Epithelial cell of proximal tubule (primary cell): ENCODE measurements around the gene RANGAP1. TPM values are rescaled to one million over a fixed set of nuclear protein-coding genes. Genes with fewer than 3 reads are reported as not detected.

Source experiments
- DNase-seq: peaks from one replicate; pipeline ENCODE4 v3.0.0-alpha.2; 2011; ENCODE audit warnings: low read depth
- H3K4me3 ChIP-seq: 2 replicates; pipeline ENCODE4 v1.5.1; 2011; ENCODE audit warnings: low read depth, mild to moderate bottlenecking, low read length
- CTCF ChIP-seq: conservative IDR thresholded peaks from 2 replicates; pipeline ENCODE4 v1.5.1; 2012; ENCODE audit warnings: low read depth, mild to moderate bottlenecking, low read length
- total RNA-seq: library from RNA; depleted of rRNA; stranded (reverse); fragments of >200 nt; gene quantifications from 2 replicates; pipeline ENCODE4 v1.2.3, GENCODE V29; 2015

RANGAP1 gene
- total RNA-seq, 1 donor from 2014 or later = 251 TPM

DNA sequence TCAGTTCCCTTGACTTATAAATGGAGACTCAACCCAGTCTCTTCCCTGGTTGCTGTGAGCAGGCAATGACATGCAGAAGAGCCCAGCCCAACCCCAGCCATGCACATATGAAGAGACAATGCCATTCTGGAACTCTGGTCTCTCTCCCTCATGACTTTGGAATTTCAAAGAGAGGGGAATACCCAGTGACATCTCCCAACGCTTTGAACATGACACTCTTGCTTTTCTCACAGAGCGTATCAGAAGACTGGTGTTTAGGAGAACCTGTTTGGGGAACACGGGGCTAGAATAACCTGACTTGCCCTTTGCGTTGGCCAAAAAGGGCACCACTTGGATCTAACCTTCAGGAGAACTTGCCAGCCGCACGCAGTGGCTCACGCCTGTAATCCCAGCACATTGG lies 12.9 kb downstream of the RANGAP1 start:
- no peak for TF ChIP-seq CTCF
- H3K4me3 ChIP-seq = no peak overlapping the region
- DNase-seq = no peak

GRCh38 chr22:41271787-41272186 lies 14.2 kb downstream of the RANGAP1 start:
- DNase-seq = no peak
- TF ChIP-seq CTCF = no peak
- no peak overlapping the region for H3K4me3 ChIP-seq

GRCh38 chr22:41267958-41268357 lies 18.0 kb downstream of the RANGAP1 start:
- no peak for DNase-seq
- TF ChIP-seq CTCF = no peak
- no peak overlapping the region for H3K4me3 ChIP-seq

- H3K4me3 ChIP-seq = no peak overlapping the region
- no peak for DNase-seq
- TF ChIP-seq CTCF = no peak
Measured at GRCh38 chr22:41264408-41264941, 21.5 kb downstream of the RANGAP1 start.

DNA sequence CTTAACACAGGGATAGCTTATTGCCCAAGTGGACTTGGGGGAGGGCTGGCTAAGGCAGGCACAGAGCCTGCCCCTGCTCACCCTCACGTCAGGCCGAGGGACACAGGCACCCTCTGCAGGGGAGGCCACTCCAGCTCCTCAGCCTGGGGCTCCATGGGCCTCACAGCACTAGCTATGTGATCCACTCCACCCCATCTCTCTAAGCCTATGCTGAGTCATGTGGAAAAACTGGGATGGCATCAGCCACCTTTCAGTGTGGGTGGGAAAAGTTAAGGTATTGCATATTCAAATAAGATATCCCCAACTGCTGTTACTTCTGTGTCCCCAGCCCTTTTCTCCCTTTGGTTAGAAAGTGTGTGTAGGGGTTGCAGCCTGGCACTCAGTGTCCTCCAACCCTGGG lies 22.3 kb downstream of the RANGAP1 start:
- no peak for DNase-seq
- no peak for TF ChIP-seq CTCF
- H3K4me3 ChIP-seq = no peak overlapping the region

- no peak for DNase-seq
- H3K4me3 ChIP-seq = no peak overlapping the region
- no peak for TF ChIP-seq CTCF
Measured at GRCh38 chr22:41262250-41262765, 23.7 kb downstream of the RANGAP1 start.

DNA sequence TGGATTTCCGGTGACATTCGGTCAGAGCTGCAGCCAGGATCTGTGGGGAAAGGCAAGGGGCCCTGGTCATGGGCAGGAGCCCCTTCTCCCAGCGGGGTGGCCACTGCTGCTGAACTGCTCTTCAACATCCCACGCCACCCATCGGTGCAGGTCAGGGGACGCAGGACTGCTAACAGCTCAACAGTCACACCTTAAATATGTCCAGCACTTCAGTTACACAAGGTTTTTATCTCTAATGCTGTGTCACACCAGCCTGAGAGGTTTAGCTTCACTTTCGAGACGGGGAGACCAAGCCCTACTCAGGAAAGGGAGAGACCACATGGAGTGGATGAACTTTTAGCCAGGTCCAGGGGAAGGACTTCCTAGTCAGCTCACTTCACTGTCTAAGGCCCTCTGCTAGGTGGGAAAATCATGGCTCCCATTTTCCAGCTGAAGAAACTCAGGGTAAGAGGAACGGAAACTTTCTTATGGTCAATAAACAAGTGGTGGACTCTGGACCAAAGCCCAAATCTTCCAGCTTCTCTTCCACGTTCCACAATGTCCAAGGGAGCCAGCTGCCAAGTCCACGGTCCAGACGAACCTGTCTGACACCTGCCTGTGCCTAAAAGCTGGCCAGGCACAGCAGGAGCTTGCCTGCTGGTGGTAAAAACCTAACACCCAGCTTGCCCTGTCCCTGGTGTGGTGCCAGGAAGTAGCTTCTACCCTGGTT lies 24.3 kb downstream of the RANGAP1 start:
- no peak overlapping the region for H3K4me3 ChIP-seq
- no peak for TF ChIP-seq CTCF
- no peak for DNase-seq
